Activated T-cell treated with anti-CD3 and anti-CD28 coated beads, Interleukin-2, amount 50 U/mL, for 1 hour (primary cell): ENCODE results near the gene ISYNA1.

Experiments used
- DNase-seq: peaks from one replicate; pipeline ENCODE4 v3.0.0-alpha.2; 2020

Gene ISYNA1

DNA sequence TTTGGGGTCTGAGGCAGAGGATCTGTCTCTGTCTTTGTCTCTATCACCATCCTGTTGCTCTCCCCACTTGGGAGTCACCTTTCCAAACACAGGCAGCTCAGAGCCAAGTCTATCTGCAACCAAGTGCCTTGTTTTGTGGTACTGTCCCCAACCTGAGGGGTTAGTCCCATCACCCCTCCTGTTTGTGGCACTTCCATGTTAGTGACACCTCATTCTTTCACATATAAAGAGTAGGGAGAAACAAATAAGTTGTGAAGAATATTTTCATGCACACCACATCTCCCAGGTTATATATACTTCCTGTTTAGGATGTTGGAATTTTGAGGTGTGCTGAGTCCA, 48.2 kb downstream of the ISYNA1 start:
- no peak for DNase-seq

DNA sequence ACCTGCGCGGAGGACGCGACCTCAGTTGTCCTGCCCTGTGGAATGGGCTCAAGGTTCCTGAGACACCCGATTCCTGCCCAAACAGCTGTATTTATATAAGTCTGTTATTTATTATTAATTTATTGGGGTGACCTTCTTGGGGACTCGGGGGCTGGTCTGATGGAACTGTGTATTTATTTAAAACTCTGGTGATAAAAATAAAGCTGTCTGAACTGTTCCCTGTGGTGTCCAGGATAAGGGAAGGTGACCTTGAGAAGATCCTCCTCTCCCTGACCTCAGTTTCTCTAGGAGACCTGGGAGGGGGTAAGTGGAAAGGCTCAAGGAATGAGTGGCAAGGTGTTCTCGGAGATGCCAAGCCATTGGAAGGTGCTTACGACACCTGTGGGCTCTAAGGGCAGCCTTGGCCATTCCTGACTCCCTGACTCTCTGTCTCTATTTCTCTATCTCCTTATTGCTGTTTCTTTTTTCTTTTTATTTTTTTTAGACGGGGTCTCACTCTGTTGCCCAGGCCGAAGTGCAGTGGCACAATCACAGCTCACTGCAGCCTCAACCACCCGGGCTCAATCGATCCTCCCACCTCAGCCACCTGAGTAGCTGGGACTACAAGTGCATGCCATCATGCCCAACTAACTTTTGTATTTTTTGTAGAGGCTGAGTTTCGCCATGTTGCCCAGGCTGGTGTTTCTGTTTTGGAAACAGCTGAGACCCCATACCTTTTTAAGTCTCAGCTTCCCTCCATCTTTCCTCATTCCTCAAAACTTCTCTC, 48.8 kb downstream of the ISYNA1 start:
- no peak for DNase-seq

DNA sequence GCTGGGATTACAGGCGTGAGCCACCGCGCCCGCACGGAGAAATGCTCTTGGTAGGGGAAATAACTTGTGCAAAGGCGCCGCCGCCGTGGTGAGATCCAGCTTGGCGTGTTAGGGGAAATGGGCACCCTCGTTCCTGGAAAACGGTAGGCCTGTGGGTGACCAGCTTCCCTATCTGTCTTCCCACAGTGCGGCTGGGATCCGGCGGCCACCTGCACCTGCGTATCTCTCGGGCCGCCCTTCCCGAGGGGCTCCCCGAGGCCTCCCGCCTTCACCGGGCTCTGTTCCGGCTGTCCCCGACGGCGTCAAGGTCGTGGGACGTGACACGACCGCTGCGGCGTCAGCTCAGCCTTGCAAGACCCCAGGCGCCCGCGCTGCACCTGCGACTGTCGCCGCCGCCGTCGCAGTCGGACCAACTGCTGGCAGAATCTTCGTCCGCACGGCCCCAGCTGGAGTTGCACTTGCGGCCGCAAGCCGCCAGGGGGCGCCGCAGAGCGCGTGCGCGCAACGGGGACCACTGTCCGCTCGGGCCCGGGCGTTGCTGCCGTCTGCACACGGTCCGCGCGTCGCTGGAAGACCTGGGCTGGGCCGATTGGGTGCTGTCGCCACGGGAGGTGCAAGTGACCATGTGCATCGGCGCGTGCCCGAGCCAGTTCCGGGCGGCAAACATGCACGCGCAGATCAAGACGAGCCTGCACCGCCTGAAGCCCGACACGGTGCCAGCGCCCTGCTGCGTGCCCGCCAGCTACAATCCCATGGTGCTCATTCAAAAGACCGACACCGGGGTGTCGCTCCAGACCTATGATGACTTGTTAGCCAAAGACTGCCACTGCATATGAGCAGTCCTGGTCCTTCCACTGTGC, 49.6 kb downstream of the ISYNA1 start:
- DNase-seq: peak; percentile 88

DNA sequence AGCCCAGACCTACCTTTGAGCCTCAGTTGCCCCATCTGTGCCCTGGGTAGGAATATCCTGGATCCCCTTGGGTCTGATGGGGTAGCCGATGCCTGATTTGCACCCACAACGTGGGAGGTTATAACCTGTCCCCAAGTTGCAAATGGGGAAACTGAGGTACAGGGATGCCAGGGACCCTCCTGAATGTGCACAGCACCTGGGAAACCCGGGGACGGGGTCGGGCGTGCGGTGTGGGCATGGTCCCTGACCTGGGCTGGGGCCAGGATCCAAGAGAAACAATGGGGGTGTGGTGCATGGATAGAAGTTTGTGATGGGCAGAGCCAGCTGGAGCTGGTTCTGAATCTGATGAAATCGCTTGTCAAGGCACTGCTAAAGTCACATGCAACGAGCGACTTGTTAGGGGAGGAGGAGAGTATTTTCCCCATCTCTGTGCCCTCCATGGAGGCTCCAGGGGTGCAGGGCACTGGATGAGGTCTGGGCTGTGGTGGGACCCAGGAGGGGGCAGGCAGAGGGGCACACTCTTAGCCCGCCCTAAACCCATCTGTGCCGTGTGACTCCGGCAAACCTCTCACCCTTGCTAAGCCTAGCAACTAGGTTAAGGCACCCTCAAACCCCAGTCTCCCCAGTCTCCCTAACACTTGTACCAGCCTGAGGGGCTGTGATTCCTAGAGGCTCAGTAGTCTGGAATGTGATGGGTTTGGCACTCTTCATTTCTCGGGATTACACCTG, 51.2 kb downstream of the ISYNA1 start:
- no peak for DNase-seq

DNA sequence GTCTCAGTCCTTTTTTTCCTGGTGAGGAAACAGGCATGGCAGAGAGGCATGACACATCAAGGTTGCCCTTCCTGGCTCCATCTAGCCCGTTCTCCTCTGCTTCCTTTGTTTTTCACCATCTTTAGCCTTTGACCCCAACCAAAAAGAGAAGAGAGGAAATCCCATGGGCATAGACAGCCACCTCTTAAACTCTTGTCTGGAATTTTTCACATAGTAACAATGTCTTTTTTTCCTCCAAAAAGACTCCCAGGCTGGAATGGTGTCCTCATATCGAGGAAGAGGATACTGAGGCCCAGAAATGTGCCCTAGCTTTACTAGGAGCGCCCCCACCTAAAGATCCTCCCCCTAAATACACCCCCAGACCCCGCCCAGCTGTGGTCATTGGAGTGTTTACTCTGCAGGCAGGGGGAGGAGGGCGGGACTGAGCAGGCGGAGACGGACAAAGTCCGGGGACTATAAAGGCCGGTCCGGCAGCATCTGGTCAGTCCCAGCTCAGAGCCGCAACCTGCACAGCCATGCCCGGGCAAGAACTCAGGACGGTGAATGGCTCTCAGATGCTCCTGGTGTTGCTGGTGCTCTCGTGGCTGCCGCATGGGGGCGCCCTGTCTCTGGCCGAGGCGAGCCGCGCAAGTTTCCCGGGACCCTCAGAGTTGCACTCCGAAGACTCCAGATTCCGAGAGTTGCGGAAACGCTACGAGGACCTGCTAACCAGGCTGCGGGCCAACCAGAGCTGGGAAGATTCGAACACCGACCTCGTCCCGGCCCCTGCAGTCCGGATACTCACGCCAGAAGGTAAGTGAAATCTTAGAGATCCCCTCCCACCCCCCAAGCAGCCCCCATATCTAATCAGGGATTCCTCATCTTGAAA, 52.0 kb downstream of the ISYNA1 start, which contains the start of gene GDF15:
Gene GDF15, plus strand, starts transcription at position 484 of the 868 bp plus-strand sequence. Its CDS starts 32 bp downstream, at position 516.
- DNase-seq: peak; percentile 38

DNA sequence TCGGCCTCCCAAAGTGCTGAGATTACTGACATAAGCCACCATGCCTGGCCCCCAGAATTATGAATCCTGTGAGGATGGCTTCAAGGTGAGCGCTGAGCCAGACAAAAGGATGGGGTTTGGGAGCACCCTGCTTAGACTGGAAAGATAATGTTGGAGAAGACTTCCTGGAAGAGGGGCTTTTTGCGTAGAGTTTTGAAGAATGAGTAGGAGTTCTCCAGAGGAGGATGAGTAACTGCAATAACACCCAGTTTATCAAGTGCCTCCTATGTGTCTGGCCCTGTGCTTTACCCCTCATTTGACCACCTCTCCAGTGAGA, 52.6 kb downstream of the ISYNA1 start:
- no peak for DNase-seq

DNA sequence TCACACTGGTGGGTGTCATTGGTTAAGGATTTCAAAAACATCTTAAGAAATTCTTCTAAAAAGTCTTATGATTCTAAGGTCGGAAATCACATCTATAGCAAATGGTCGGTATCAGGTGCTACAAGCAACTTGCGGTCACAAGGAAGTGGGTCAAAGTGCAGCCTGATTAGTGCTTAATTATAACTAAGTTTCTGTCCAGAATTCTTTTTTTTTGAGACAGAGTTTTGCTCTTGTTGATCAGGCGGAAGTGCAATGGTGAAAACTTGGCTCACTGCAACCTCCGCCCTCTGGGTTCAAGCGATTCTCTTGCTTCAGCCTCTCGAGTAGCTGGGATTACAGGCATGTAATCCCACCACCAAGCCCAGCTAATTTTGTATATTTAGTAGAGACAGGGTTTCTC, 53.2 kb downstream of the ISYNA1 start:
- no peak for DNase-seq
